ENCODE results near the gene TPRA1.
"Not testable (repeated sequence)": the region's sequence is repeated elsewhere in the genome, so short reads cannot be mapped to it uniquely, and the experiment has no call there.

TPRA1 gene

DNA sequence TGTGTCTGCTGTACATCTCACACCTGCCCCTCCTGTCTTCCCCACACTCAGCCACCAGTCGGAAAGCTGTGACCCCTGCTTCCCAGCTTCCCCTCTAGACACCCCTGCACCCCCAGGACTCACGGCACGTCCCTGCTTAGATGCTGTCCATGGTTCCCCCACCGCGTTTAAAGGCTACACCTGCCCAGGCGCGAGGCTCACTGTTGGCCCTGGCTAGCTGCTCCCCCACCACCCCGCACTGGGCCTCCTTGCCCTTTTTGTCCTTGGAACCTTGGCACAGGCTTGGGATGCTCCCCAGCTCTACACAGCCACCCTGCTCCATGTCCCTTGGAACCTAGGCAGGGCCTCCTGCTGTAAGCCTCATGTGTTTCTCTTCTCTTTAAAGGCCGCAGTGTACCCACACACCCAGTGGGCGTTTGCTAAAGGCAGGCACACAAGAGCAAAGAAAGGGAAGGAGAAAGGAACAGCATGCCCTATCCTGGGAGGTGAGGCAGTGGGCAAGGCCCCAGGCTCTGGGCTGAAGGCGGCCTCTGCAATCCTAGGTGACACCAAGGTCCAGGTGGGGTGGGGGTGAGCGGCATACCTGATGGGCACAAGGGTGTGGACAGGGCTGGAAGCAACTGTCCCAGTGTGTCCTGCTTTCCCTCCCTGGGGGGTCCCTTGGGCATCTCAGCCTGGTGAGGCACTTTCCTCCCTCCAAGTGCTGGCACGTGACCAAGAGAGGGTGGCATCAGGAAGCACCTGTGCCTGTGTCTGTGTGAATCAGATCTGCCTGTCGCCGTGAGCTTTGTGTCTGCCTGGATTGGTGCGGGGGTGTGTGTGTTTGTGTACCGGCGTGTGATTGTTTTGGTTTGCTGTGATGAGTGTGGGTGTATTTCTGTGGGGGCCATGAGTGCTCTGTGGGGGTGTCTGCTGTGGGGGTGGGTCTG, 54.4 kb downstream of the TPRA1 start:
- peak; percentile 53 to 82 for DNase-seq

DNA sequence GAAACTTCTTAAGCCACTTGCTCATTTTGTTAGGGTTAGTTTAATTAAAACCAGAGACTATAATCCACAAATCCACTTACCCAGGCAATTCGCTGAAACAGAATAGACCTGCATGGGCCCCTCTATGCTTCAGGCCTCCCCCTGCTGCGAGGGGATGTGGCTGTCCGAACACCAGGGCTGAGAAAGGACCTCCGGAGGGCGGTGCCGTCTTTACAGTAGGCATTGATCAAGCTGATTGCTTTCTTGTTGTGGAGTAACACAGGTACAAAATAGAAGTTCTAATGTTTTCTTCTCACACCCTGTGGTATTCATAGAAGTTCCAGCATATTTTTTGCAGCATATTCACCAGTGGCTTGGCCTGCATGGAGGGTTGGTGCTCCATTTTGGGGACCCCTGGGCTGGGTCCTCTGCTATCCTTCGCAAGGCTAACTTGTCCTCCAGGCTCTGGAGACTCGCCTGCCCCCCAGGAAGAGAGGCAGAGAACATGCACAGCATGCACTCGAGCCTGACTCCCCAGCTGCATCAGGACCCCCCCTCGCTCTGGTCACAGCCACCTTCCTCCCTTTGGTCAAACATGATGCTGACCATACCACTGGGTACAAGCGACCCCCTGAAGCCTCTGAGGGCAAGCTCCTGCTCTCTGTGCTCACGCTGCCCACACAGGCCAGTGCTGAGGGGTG, 55.3 kb downstream of the TPRA1 start:
- DNase-seq: no peak

DNA sequence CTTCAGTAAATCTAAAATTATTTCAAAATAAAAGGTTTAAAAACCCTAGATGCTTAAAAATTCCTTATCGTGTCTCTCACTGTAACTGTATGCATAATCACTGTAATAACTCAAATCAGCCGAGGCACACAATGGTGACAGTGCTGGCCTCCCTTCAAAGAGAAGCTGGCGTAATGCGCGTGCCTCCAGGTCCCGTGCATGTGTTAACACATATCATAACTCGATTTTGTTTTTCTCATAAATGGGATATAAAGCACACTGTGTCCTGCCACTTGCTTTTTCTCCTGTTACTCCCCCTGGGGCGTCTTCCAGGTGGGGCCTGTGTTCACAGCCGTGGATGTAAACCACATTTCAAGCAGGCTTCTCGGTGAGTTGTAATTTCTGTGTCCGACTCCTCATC, 56.0 kb downstream of the TPRA1 start:
- DNase-seq: no peak

DNA sequence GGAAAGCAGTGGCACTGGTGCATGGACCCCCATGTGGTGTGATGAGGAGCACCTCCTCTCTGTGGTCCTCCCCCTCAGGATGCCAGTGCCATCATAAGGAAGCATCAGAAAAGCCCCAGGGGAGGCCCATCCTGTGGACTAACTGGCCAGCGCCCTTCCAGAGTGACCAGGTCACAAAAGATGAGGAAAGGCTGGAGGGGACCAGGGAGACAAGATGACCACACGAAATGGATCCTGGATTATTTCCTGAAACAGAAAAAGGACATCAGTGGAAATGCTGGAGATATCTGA, 56.4 kb downstream of the TPRA1 start:
- no peak for DNase-seq

DNA sequence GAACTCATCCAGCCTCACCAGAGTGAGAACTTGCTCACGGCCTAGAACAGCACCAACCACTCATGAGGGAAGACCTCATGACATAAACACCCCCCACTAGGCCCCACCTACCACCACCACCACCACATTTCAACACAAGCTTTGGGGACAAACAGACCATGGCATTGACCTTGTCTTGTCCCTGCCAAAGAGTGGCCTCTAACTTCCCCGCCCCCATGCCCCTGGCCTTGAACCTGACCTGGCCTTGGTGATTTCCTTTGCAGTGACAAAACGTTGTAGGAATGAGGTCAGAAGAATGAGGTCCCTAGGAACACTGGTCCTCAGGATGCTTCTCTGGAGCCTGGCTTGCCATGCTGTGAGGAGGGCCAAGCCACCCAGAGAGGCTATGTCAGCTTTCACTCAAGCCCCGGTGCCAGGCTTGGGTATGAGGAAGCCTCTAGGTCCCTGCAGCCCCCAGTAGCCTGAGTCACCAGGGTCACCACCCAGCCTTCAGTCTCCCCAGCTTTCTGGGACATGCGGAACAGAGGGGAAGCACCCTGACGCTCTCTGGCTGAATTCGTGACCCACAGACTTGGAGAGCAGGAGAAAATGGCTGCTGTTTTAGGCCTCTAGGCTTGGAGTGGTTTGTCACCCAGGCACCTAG, 57.9 kb downstream of the TPRA1 start:
- no peak for DNase-seq

DNA sequence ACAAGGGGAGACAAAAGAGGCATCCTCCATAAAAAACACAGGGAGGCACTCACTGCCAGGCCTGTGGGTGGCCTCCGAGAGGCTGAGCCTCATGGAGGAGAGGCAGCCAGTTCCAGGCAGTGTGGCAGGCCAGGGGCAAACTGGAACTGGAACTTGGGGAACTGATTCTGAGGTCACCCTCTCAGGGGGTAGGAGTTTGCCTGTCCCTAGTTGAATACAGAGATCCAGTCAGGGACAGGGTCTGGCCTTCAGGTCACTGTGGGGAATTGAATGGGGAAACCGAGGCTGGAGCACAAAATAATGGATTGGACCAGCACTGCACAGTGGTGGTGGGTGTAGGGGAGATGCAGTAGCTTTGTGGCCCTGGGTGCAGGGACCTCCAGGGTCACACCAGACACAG, 58.7 kb downstream of the TPRA1 start:
- no peak for DNase-seq

DNA sequence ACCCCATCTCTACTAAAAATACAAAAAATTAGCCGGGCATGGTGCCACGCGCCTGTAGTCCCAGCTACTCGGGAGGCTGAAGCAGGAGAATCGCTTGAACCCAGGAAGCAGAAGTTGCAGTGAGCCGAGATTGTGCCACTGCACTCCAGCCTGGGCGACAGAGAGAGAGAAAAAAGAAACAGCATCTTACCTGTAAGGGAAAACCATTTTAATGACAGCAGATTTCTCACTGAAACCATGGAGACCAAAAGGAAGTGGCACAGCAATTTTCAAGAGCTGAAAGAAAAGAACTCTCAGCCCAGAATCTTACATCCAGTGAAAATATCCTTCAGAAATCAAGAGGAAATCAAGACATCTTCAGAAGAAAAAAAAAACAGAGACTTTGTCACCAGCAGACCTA, 59.7 kb downstream of the TPRA1 start:
- not testable (repeated sequence) for DNase-seq

DNA sequence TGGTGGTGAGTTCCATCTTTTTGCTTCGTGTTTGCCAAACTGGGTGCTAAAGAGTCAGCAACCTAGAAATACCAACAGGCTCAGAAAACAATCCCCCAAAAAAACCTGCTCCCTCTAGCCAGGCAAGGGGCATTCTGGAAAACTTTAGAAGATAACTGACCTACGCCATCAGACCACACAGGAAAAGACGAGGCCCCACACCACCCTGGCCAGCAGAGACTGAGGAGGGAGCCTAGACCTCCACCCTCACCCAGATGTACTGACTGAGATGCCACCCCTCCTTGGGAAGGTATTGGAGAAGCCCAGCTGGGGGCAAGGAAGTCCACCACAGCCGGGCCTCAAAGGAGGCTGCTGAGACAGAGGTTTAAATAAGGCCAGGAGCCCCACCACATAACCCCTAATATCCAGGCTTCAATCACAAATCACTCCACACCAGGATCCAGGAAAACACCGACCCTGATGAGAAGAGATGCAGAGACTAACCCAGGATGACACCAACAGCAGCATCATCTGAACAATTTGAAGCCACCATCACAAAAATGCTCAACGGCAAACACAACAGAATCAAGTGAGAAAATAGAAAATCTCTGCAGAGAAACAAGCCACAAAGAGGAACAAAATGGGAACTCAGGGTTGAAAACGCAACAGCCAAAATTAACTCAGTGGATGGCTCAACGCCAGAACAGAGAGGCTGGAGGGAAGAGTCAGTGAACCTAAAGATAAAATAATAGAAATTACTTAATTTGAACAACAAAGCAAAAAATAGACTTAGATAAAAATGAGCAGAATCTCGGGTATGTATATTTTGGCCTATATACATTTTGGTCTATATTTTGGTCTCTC, 61.0 kb downstream of the TPRA1 start:
- DNase-seq: no peak

DNA sequence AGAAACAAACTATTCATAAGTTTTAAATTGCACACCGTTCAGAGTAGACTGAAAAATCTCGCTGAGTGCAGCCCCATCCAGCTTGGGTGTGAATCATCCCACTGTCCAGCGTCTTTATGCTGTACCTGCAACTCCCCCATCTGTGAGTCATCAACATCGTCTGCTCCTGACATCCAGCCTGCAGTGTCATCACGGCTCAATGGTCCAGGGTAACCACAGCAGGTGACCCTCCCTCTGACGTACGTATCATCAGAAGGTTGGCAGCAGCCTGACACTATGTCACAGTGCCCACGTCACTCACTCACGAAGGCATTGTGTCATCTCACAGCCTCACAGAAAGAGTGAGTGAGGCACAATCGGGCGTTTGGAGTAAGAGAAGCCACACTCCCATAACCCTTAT, 65.2 kb downstream of the TPRA1 start:
- peak in 1 of 2 experiments; percentile 19 for DNase-seq

DNA sequence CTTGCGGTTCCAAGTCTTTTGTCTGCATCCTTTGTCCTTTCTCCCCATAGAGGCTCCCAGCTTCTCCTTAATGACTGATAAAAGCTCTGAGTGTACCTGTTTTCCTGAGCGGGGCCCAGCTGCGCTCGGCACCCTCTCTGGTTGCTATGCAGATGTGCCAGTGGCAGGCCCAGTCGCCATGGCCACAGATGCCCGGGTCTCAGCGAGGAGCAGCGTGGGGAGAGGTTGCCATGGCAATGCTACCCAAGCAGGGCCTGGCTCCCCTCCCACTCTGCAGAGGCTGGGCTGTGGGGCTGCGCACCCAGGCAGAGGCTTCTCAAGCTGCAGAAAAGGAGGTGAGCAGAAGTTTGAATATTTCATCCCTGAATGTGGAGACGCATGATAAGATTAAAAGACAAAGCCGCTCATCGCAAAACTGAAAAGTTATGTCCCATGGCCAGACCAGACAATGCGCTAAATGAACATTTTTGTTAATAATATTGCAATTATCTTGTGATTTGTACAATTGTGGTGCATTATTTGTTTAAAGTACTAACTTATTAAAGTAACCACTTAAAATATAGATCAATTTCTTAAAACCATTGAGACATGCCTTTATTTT, 66.1 kb downstream of the TPRA1 start:
- peak; percentile 65 to 76 for DNase-seq

All from NCI-H2081 (cell line).